ENCODE measurements around the gene ZNF512B.

- TF ChIP-seq PATZ1 (CRISPR knock-in tag; IDR thresholded peaks at IDR 0.05; ENCODE audit: borderline replicate concordance) (no peak), CREB5 (CRISPR knock-in tag; IDR thresholded peaks at IDR 0.05; ENCODE audit: low read depth) (no peak), ZFP30 (CRISPR knock-in tag; IDR thresholded peaks at IDR 0.05) (no peak), GLIS3 (CRISPR knock-in tag; IDR thresholded peaks at IDR 0.05) (no peak), OSR1 (CRISPR knock-in tag; IDR thresholded peaks at IDR 0.05) (no peak)
These were observed 8.8 kb upstream of the ZNF512B start for GRCh38 chr20:63978319-63979228.

Data from SK-N-SH treated with all-trans-retinoic acid at 6 μM for 48 hours (cell line).